GM13977 (cell line): ENCODE data around the gene JADE1.

ENCODE experiments used
- DNase-seq: peaks from one replicate; pipeline ENCODE4 v3.0.0; 2012; ENCODE audit warnings: low spot score
- CTCF ChIP-seq: IDR thresholded peaks from 2 replicates; pipeline ENCODE4 v1.5.1; 2012; ENCODE audit warnings: mild to moderate bottlenecking, control low read depth; ENCODE audit not compliant: insufficient read depth; ENCODE audit errors: extremely low read depth, missing control alignments
- in situ Hi-C: fragments of 300-500 bp; cut with MboI; formaldehyde crosslinking; loops from one replicate; pipeline ENCODE4 v1.12.0; 2022; ENCODE audit warnings: low sequenced_read_pairs, low pct_unique_long_range_greater_than_20kb, mixed read lengths, inconsistent platforms; ENCODE audit not compliant: unreplicated experiment

Gene JADE1

GRCh38 chr4:128866269-128866668 lies 56.8 kb downstream of the JADE1 start:
- no peak for TF ChIP-seq CTCF
- in situ Hi-C loops, result loop anchor here (10.0 kb wide), 1 partner anchor 51 kb away; no protein-coding TSS in a partner anchor
- DNase-seq, result no peak

- TF ChIP-seq CTCF, result no peak
- in situ Hi-C loops, result loop anchor here (10.0 kb wide), 1 partner anchor 52 kb away; no protein-coding TSS in a partner anchor
- DNase-seq, result no peak
Observed at GRCh38 chr4:128866691-128867090, 57.2 kb downstream of the JADE1 start.

- TF ChIP-seq CTCF, result no peak
- DNase-seq, result no peak
- in situ Hi-C loops, result loop anchor here (10.0 kb wide), 1 partner anchor 54 kb away; no protein-coding TSS in a partner anchor
Observed at GRCh38 chr4:128868758-128869157, 59.3 kb downstream of the JADE1 start.

- DNase-seq, result no peak
- no peak for TF ChIP-seq CTCF
- in situ Hi-C loops, result loop anchor here (10.0 kb wide), 1 partner anchor 55 kb away; no protein-coding TSS in a partner anchor
Observed at GRCh38 chr4:128869776-128870509, 60.4 kb downstream of the JADE1 start.

- in situ Hi-C loops, result no loop called here
- DNase-seq, result no peak
- no peak for TF ChIP-seq CTCF
Observed at GRCh38 chr4:128871948-128872347, 62.4 kb downstream of the JADE1 start.

- no peak for TF ChIP-seq CTCF
- in situ Hi-C loops, result no loop called here
Observed at GRCh38 chr4:128876200-128876599, 66.7 kb downstream of the JADE1 start.

GRCh38 chr4:128877934-128878333 lies 68.4 kb downstream of the JADE1 start:
- TF ChIP-seq CTCF, result no peak
- in situ Hi-C loops, result no loop called here

More at GRCh38 chr4:128876200-128876599, 66.7 kb downstream of the JADE1 start:
- no peak for DNase-seq

More at GRCh38 chr4:128877934-128878333, 68.4 kb downstream of the JADE1 start:
- no peak for DNase-seq
